ENCODE measurements around the gene SPHKAP.
"Not testable (repeated sequence)": the region's sequence is repeated elsewhere in the genome, so short reads cannot be mapped to it uniquely, and the experiment has no call there.

SPHKAP gene, protein sequence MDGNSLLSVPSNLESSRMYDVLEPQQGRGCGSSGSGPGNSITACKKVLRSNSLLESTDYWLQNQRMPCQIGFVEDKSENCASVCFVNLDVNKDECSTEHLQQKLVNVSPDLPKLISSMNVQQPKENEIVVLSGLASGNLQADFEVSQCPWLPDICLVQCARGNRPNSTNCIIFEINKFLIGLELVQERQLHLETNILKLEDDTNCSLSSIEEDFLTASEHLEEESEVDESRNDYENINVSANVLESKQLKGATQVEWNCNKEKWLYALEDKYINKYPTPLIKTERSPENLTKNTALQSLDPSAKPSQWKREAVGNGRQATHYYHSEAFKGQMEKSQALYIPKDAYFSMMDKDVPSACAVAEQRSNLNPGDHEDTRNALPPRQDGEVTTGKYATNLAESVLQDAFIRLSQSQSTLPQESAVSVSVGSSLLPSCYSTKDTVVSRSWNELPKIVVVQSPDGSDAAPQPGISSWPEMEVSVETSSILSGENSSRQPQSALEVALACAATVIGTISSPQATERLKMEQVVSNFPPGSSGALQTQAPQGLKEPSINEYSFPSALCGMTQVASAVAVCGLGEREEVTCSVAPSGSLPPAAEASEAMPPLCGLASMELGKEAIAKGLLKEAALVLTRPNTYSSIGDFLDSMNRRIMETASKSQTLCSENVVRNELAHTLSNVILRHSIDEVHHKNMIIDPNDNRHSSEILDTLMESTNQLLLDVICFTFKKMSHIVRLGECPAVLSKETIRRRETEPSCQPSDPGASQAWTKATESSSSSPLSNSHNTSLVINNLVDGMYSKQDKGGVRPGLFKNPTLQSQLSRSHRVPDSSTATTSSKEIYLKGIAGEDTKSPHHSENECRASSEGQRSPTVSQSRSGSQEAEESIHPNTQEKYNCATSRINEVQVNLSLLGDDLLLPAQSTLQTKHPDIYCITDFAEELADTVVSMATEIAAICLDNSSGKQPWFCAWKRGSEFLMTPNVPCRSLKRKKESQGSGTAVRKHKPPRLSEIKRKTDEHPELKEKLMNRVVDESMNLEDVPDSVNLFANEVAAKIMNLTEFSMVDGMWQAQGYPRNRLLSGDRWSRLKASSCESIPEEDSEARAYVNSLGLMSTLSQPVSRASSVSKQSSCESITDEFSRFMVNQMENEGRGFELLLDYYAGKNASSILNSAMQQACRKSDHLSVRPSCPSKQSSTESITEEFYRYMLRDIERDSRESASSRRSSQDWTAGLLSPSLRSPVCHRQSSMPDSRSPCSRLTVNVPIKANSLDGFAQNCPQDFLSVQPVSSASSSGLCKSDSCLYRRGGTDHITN (N-terminal part only)

GRCh38 chr2:228181098-228182019, at the start of gene SPHKAP:
Gene SPHKAP (minus strand): TSS chr2:228181687. CDS start chr2:228181598, 89 bp downstream.
- no peak for DNase-seq

GRCh38 chr2:228227466-228227865, 46.0 kb upstream of the SPHKAP start:
- DNase-seq: no peak

- no peak for DNase-seq
These were observed 42.9 kb upstream of the SPHKAP start for GRCh38 chr2:228224410-228224809.

GRCh38 chr2:228218593-228218992, 37.1 kb upstream of the SPHKAP start:
- DNase-seq: not testable (repeated sequence)

GRCh38 chr2:228197504-228197903, 16.0 kb upstream of the SPHKAP start:
- DNase-seq: no peak

GRCh38 chr2:228180181-228181097, 1.0 kb downstream of the SPHKAP start:
- no peak for DNase-seq

- no peak for DNase-seq
These were observed 14.2 kb downstream of the SPHKAP start for GRCh38 chr2:228167290-228167689.

DNA sequence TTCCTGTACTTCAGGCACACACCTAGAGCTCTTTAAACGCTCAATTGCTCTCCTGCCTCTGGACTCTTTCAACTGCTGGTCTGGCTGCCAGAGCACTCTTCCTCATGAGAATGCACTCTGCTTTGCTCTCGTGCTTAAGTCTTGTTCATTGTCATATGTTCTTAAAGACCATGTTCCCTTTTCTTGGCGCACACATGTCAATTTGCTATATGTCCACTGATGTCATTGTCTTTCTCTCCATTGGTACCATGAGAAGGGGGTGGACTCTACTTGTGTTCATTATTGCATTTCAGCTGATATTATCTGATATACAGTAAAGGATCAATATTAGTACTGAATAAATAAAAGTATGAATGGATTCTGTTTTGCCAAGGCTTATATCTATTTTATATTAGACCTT, 16.8 kb downstream of the SPHKAP start:
- DNase-seq: no peak

- no peak for DNase-seq
These were observed 23.6 kb downstream of the SPHKAP start for GRCh38 chr2:228157841-228158240.

GRCh38 chr2:228144961-228145360, 36.5 kb downstream of the SPHKAP start:
- DNase-seq: no peak

DNA sequence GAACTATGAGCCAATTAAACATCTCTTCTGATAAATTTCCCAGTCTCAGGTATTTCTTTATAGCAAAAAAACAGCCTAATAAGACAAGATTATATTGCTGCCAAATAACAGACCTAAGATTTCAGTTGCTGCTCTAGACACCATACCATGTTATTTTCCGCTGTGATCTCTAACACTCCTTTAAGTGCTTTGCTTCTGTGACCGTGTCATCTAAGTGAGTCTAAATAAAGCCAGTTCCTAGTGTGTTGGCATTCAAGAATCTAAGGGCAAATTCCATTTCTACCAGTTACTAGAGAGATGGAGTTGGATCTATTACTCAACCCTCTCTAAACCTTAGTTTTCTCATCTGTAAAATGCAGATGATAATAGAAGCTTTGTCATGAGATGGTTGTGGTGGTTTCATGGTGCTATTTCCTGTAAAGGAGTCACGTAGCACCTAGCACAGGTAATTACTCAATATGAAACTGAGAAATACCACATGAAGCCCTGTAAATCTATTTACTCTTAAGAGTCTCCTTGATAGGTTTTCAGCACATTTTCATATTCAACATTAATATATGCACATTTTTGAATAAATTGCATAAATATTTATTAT, 40.5 kb downstream of the SPHKAP start:
- DNase-seq: peak; percentile 47

DNA sequence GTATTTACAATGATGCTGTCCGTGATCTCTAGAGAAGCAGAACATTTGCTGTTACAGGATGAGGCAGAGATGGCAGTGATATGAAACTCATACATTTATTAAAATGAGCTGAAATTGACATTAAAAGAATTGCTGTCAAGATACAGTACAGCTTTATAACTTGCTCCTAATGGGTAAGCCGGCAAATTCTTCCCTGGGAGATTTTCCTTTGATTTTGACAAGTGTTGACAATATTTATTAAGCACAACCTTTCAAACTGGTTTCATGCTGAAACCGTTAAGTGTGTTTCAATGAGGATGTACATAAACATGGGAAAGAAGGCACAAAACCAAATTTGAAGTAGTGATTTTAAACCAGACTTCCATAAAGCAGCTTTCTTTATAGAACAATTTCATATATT, 45.5 kb downstream of the SPHKAP start:
- DNase-seq: no peak

- no peak for DNase-seq
These were observed 46.2 kb downstream of the SPHKAP start for GRCh38 chr2:228135300-228135699.

- peak; percentile 3 for DNase-seq
These were observed 49.7 kb downstream of the SPHKAP start for GRCh38 chr2:228131833-228132232.

GRCh38 chr2:228126401-228126800, 55.1 kb downstream of the SPHKAP start:
- DNase-seq: no peak

DNA sequence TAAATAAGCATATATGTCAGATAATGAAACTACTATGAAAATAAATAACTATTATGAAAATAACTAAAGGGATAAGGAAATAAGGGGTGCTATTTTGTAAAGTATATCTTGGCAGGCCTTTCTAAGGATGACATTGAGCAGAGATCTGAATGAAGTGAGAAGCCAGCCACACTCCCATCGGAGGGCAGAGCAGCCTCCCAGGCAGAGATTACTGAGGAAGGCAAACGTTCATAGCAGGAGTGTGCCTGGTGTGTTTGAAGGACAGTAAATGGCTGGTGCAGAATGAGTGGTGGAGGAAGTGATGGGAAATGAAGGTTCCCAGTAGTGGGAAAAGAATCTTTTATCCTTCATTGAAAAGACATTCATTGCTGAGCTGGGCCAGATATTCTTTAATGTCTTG, 62.5 kb downstream of the SPHKAP start:
- DNase-seq: no peak

GRCh38 chr2:228107846-228108245, 73.6 kb downstream of the SPHKAP start:
- DNase-seq: no peak

GRCh38 chr2:228105526-228106250, 75.8 kb downstream of the SPHKAP start:
- DNase-seq: no peak

DNA sequence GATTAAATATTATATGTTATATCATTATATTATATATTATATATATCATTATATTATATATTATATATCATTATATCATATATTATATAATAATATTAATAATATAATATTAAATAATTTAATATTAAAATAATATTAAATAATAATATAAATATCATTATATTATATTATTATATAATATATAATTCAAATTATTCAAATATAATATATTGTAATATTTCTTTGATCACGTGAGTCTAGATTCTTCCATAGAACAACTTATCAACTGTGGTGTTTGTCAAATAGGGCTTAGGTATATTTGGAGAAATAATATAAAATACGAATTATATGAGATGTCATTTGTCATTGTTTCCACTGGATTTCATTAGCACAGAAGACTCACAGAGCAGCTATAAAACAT, 77.3 kb downstream of the SPHKAP start:
- no peak for DNase-seq

GRCh38 chr2:228103379-228103778, 78.1 kb downstream of the SPHKAP start:
- DNase-seq: no peak
